GM21360 (cell line): ENCODE measurements around the gene MEX3C.

ENCODE experiments used
- ATAC-seq: cut with Tn5 transposase; IDR thresholded peaks from one replicate; pipeline ENCODE4 v1.9.1; 2021; ENCODE audit warnings: mild to moderate bottlenecking, moderate library complexity; ENCODE audit not compliant: unreplicated experiment

Gene MEX3C

GRCh38 chr18:51192026-51192425, 5.5 kb downstream of the MEX3C start:
- ATAC-seq: no peak

- no peak for ATAC-seq
Measured at GRCh38 chr18:51191128-51191717, 6.3 kb downstream of the MEX3C start.

GRCh38 chr18:51190000-51190399, 7.5 kb downstream of the MEX3C start:
- no peak for ATAC-seq

- peak; percentile 41 for ATAC-seq
Measured at GRCh38 chr18:51188024-51188701, 9.3 kb downstream of the MEX3C start.

GRCh38 chr18:51185075-51185474, 12.4 kb downstream of the MEX3C start:
- no peak for ATAC-seq

GRCh38 chr18:51184091-51184457, 13.4 kb downstream of the MEX3C start:
- no peak for ATAC-seq

GRCh38 chr18:51183372-51184090, 13.9 kb downstream of the MEX3C start:
- ATAC-seq: no peak

GRCh38 chr18:51182824-51183223, 14.7 kb downstream of the MEX3C start:
- ATAC-seq: no peak

GRCh38 chr18:51171625-51172259, 25.7 kb downstream of the MEX3C start:
- peak; percentile 18 for ATAC-seq

- ATAC-seq: peak; percentile 69
Measured at GRCh38 chr18:51171223-51171622, 26.3 kb downstream of the MEX3C start.

GRCh38 chr18:51170664-51171063, 26.8 kb downstream of the MEX3C start:
- ATAC-seq: no peak

GRCh38 chr18:51169731-51170130, 27.8 kb downstream of the MEX3C start:
- peak; percentile 49 for ATAC-seq

GRCh38 chr18:51168960-51169662, 28.4 kb downstream of the MEX3C start:
- no peak for ATAC-seq

GRCh38 chr18:51168026-51168742, 29.3 kb downstream of the MEX3C start:
- ATAC-seq: no peak

GRCh38 chr18:51165296-51165695, 32.2 kb downstream of the MEX3C start:
- no peak for ATAC-seq

- no peak for ATAC-seq
Measured at GRCh38 chr18:51164761-51165281, 32.7 kb downstream of the MEX3C start.

- no peak for ATAC-seq
Measured at GRCh38 chr18:51164342-51164741, 33.1 kb downstream of the MEX3C start.

- no peak for ATAC-seq
Measured at GRCh38 chr18:51163543-51163942, 33.9 kb downstream of the MEX3C start.

- no peak for ATAC-seq
Measured at GRCh38 chr18:51162617-51163016, 34.9 kb downstream of the MEX3C start.

- no peak for ATAC-seq
Measured at GRCh38 chr18:51160646-51161045, 36.8 kb downstream of the MEX3C start.
